GM12878 (cell line): ENCODE data around the gene PHETA2. TPM values are rescaled to one million over a fixed set of nuclear protein-coding genes. Genes with fewer than 3 reads are reported as not detected.
A peak's percentile ranks its signal among the peaks of the same experiment; 100 is the strongest.

Source experiments
- CBFB ChIP-seq: IDR thresholded peaks from 2 replicates; pipeline ENCODE4 v1.6.1; 2016; ENCODE audit warnings: antibody characterized with exemption, low read depth
- CTCF ChIP-seq, 3 experiments: IDR thresholded peaks in 2 of 3; conservative IDR thresholded peaks in 1 of 3; 2 replicates each; pipeline ENCODE4 v1.5.1; 2011; ENCODE audit warnings: low read depth in 3 of 3, low read length in 3 of 3, mild to moderate bottlenecking in 3 of 3, control low read depth in 2 of 3, moderate library complexity in 2 of 3, inconsistent platforms in 1 of 3, mixed read lengths in 1 of 3; ENCODE audit not compliant: control insufficient read depth in 2 of 3, insufficient read depth in 1 of 3; ENCODE audit errors: extremely low read depth in 1 of 3
- GATAD2B ChIP-seq: fragments of 450-650 bp; conservative IDR thresholded peaks from 2 replicates; pipeline ENCODE4 v1.6.1; 2017; ENCODE audit warnings: low read depth, mild to moderate bottlenecking, moderate library complexity
- HDAC2 ChIP-seq: fragments of 200-600 bp; sonication (generic); IDR thresholded peaks from 2 replicates; pipeline ENCODE4 v1.6.1; 2017
- MTA3 ChIP-seq: IDR thresholded peaks from 2 replicates; pipeline ENCODE4 v1.6.1; 2012; ENCODE audit warnings: low read length, inconsistent platforms, borderline replicate concordance
- MYB ChIP-seq: fragments of 150-350 bp; IDR thresholded peaks from 2 replicates; pipeline ENCODE4 v1.6.1; 2014; ENCODE audit warnings: mild to moderate bottlenecking, low read depth, low read length, borderline replicate concordance
- RAD51 ChIP-seq: fragments of 450-650 bp; IDR thresholded peaks from 2 replicates; pipeline ENCODE4 v1.6.1; 2016; ENCODE audit warnings: moderate library complexity, mild to moderate bottlenecking, inconsistent platforms
- RELB ChIP-seq: fragments of 450-650 bp; IDR thresholded peaks from 2 replicates; pipeline ENCODE4 v1.6.1; 2017; ENCODE audit warnings: low read depth, mild to moderate bottlenecking, moderate library complexity
- RFX5 ChIP-seq: IDR thresholded peaks from 2 replicates; pipeline ENCODE4 v1.6.1; 2011; ENCODE audit warnings: low read depth, low read length, improper control_type of control experiment
- SMC3 ChIP-seq: IDR thresholded peaks from 2 replicates; pipeline ENCODE4 v1.6.1; 2011; ENCODE audit warnings: low read length, improper control_type of control experiment, borderline replicate concordance
- SP1 ChIP-seq: IDR thresholded peaks from one replicate; pipeline ENCODE4 v1.6.1; 2011; ENCODE audit warnings: low read depth, low read length
- TAF1 ChIP-seq: IDR thresholded peaks from 2 replicates; pipeline ENCODE4 v1.6.1; 2011; ENCODE audit warnings: mild to moderate bottlenecking, low read depth, low read length, borderline replicate concordance
- ZNF207 ChIP-seq: fragments of 450-650 bp; IDR thresholded peaks from 2 replicates; pipeline ENCODE4 v1.6.1; 2014; ENCODE audit warnings: antibody characterized with exemption, mild to moderate bottlenecking, borderline replicate concordance
- ZSCAN29 ChIP-seq: fragments of 450-650 bp; IDR thresholded peaks from 2 replicates; pipeline ENCODE4 v1.6.1; 2017; ENCODE audit warnings: mild to moderate bottlenecking, moderate library complexity
- polyA plus RNA-seq, 11 experiments: library from polyadenylated mRNA; depleted of rRNA in 4 of 11; unstranded in 6 of 11; stranded (reverse) in 5 of 11; fragments of >200 nt; fragmentation: Nextera tagmentation in 4 of 11; fragmentation: Illumina TruSeq in 1 of 11; extraction: Ambion mirVana in 4 of 11; extraction: Trizol in 1 of 11; gene quantifications; 1 replicate in 1 of 11; 2 replicates in 10 of 11; pipeline versions ENCODE4 v1.2.1 to v1.2.3, GENCODE V29; 2011 to 2016; ENCODE audit warnings: inconsistent platforms in 2 of 11, missing spikeins in 2 of 11, low read depth in 1 of 11
- total RNA-seq, 4 experiments: library from RNA; depleted of rRNA in 3 of 4; stranded (reverse); fragments of >200 nt in 3 of 4; fragmentation: Illumina TruSeq in 1 of 4; extraction: Trizol in 1 of 4; gene quantifications; 2 replicates each; pipeline versions ENCODE4 v1.2.1 to v1.2.3, GENCODE V29; 2013 to 2021
- TF ChIP-seq, protein P1 (sequence below): fragments of 450-650 bp; IDR thresholded peaks from 2 replicates; pipeline ENCODE4 v1.6.1; 2018; ENCODE audit warnings: borderline replicate concordance, mild to moderate bottlenecking; ENCODE audit not compliant: partially characterized antibody
- TF ChIP-seq, protein P2 (sequence below): fragments of 450-650 bp; IDR thresholded peaks from 2 replicates; pipeline ENCODE4 v1.6.1; 2017; ENCODE audit warnings: mild to moderate bottlenecking
- TF ChIP-seq, protein P3 (sequence below): fragments of 450-650 bp; IDR thresholded peaks from 2 replicates; pipeline ENCODE4 v1.6.1; 2017; ENCODE audit warnings: mild to moderate bottlenecking, moderate library complexity

The PHETA2 gene
- total and polyA plus RNA-seq, 10 of the 15 experiments (the other 5 are each of a cell fraction or from before 2014, with no cell fraction given) = 0.03 to 3.2 (median 1.7) TPM

DNA sequence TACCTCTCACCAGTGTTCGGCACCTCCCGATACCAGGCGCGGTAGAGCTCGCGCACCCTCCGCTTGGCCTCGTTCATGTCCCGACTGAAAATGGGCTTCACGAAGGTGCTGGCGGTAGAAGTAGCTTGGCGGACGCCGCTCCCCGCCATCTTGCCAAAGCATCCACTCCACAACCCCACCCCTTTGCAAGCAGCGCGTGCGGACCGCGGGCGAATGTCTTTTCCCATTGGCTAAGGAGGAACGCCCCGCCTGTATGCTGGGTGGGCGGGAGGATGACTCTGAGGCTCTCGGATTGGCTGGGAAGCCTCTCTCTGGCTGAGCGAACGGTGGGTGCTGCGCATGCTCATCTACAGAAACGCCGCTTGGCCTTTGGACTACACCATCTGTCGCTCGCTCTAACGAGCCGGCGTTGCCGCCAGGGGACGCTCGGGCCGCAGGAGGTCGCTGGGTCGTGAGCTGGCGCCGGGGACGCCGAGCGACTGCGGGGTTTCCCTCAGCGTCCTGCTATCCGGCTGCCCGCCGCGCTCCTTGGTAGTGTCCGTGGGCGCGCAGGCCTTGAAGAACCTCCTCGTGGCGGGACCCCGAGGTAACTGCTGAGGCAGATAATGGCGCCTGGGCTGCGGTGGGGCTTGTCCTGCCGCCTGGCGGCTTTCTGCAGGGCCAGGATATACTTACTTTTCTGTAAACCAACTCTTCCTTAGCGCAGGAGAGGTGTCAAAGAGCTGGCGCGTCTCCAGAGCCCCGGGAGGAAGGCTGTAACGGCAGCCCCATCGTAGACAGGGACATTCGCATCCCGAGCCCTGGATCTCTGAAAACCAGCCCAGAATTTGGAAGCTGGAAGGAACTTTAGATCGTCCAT, 16.8 kb downstream of the PHETA2 start, which contains the start of gene NDUFA6 (continued):
- peak; percentile 95 to 99 (median 96); a peak in 5 of 6 replicates for TF ChIP-seq CTCF (IDR thresholded peaks at IDR 0.05 in 2 of 3, conservative IDR thresholded peaks at IDR 0.05 in 1 of 3; ENCODE audit: control insufficient read depth in 2 of 3, extremely low read depth in 1 of 3, insufficient read depth in 1 of 3, low read depth in 3 of 3, low read length in 3 of 3)
- TF ChIP-seq RELB = peak; percentile 49
- peak; percentile 91 for TF ChIP-seq SP1
- TF ChIP-seq RFX5 = peak; percentile 81
- TF ChIP-seq, protein P1, sequence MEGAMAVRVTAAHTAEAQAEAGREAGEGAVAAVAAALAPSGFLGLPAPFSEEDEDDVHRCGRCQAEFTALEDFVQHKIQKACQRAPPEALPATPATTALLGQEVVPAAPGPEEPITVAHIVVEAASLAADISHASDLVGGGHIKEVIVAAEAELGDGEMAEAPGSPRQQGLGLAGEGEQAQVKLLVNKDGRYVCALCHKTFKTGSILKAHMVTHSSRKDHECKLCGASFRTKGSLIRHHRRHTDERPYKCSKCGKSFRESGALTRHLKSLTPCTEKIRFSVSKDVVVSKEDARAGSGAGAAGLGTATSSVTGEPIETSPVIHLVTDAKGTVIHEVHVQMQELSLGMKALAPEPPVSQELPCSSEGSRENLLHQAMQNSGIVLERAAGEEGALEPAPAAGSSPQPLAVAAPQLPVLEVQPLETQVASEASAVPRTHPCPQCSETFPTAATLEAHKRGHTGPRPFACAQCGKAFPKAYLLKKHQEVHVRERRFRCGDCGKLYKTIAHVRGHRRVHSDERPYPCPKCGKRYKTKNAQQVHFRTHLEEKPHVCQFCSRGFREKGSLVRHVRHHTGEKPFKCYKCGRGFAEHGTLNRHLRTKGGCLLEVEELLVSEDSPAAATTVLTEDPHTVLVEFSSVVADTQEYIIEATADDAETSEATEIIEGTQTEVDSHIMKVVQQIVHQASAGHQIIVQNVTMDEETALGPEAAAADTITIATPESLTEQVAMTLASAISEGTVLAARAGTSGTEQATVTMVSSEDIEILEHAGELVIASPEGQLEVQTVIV = no peak
- peak; percentile 56; the same call in 1 of the 2 replicates for TF ChIP-seq ZNF207
- TF ChIP-seq TAF1 = peak; percentile 92
- TF ChIP-seq CBFB = peak; percentile 77; the same call in 1 of the 2 replicates
- no peak for TF ChIP-seq RAD51
- TF ChIP-seq MTA3 = no peak
- TF ChIP-seq, protein P2, sequence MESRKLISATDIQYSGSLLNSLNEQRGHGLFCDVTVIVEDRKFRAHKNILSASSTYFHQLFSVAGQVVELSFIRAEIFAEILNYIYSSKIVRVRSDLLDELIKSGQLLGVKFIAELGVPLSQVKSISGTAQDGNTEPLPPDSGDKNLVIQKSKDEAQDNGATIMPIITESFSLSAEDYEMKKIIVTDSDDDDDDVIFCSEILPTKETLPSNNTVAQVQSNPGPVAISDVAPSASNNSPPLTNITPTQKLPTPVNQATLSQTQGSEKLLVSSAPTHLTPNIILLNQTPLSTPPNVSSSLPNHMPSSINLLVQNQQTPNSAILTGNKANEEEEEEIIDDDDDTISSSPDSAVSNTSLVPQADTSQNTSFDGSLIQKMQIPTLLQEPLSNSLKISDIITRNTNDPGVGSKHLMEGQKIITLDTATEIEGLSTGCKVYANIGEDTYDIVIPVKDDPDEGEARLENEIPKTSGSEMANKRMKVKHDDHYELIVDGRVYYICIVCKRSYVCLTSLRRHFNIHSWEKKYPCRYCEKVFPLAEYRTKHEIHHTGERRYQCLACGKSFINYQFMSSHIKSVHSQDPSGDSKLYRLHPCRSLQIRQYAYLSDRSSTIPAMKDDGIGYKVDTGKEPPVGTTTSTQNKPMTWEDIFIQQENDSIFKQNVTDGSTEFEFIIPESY = no peak
- TF ChIP-seq, protein P3, sequence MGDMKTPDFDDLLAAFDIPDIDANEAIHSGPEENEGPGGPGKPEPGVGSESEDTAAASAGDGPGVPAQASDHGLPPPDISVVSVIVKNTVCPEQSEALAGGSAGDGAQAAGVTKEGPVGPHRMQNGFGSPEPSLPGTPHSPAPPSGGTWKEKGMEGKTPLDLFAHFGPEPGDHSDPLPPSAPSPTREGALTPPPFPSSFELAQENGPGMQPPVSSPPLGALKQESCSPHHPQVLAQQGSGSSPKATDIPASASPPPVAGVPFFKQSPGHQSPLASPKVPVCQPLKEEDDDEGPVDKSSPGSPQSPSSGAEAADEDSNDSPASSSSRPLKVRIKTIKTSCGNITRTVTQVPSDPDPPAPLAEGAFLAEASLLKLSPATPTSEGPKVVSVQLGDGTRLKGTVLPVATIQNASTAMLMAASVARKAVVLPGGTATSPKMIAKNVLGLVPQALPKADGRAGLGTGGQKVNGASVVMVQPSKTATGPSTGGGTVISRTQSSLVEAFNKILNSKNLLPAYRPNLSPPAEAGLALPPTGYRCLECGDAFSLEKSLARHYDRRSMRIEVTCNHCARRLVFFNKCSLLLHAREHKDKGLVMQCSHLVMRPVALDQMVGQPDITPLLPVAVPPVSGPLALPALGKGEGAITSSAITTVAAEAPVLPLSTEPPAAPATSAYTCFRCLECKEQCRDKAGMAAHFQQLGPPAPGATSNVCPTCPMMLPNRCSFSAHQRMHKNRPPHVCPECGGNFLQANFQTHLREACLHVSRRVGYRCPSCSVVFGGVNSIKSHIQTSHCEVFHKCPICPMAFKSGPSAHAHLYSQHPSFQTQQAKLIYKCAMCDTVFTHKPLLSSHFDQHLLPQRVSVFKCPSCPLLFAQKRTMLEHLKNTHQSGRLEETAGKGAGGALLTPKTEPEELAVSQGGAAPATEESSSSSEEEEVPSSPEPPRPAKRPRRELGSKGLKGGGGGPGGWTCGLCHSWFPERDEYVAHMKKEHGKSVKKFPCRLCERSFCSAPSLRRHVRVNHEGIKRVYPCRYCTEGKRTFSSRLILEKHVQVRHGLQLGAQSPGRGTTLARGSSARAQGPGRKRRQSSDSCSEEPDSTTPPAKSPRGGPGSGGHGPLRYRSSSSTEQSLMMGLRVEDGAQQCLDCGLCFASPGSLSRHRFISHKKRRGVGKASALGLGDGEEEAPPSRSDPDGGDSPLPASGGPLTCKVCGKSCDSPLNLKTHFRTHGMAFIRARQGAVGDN = peak; percentile 89
- 0 out of 2 replicates have a peak, but pooled peaks have one; percentile 30 for TF ChIP-seq MYB
- peak; percentile 89 for TF ChIP-seq SMC3
- TF ChIP-seq HDAC2 = no peak
- TF ChIP-seq ZSCAN29 = no peak
- TF ChIP-seq GATAD2B = peak; percentile 57; the same call in 1 of the 2 replicates
